ENCODE data around the gene PPP2R2D.

- TF ChIP-seq CTCF (IDR thresholded peaks at IDR 0.05) (no peak), POLR2A (IDR thresholded peaks at IDR 0.05) (no peak)
Measured at GRCh38 chr10:131926253-131926652, 25.4 kb downstream of the PPP2R2D start.

Data from lower leg skin (tissue), 3 donors.